HG03045 (cell line): ENCODE results near the gene NKAP.

Source experiments
- ATAC-seq: cut with Tn5 transposase; IDR thresholded peaks from one replicate; pipeline ENCODE4 v1.9.1; 2021; ENCODE audit warnings: mild to moderate bottlenecking, moderate library complexity; ENCODE audit not compliant: unreplicated experiment

NKAP gene

GRCh38 chrX:119871245-119871598 is 72.3 kb downstream of the NKAP start:
- peak; percentile 33 for ATAC-seq
